HG03439 (cell line): ENCODE results near the gene CAMTA1.

Experiments used
- ATAC-seq: cut with Tn5 transposase; IDR thresholded peaks from one replicate; pipeline ENCODE4 v1.9.1; 2021; ENCODE audit warnings: mild to moderate bottlenecking, moderate library complexity; ENCODE audit not compliant: unreplicated experiment

The CAMTA1 gene

DNA sequence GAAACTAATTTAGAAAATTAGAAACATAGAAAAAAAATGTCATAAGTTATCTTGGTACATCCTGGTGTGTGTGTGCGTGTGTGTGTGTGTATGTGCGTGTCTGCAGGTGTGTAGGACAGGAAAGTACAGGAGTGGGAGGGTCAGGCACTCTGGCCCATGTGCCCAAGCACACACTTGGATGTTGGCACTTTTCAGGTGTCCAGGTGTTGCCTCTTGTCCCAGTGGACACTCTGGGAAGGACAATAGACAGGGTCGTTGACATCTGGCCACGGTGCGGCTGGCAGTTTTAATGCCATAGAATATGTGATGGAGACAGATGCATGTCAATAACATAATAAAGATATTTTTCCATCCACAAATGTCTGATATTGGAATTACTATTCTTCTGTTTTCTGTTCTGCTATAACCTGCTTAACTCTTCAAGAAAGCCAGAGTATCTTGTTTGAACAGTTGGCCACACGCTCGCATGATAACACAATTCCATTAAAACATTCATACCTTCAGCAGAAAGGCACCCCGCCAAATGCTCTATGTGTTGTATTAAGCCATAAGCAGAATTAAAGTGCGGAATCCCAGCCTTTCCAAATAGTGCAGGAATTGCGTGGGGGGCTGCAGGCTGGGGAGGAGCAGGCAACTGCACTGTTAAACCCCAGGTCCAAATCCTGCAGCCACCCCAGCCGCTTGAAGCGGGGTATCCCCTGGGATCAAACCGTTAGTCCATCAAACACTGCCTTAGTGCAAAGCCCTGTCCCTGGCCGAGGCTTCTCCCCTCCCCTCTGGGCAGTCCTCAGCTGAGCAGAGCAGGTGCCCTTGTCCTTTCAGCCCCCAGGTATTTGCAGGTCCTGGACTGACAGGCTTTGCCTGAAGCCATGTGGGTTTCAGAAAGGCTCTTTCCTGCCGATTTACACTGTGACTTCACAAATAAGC is 390.0 kb downstream of the CAMTA1 start:
- no peak for ATAC-seq

- ATAC-seq: no peak
Measured at GRCh38 chr1:7177021-7177420, 391.8 kb downstream of the CAMTA1 start.

GRCh38 chr1:7177438-7178146 is 392.3 kb downstream of the CAMTA1 start:
- no peak for ATAC-seq

DNA sequence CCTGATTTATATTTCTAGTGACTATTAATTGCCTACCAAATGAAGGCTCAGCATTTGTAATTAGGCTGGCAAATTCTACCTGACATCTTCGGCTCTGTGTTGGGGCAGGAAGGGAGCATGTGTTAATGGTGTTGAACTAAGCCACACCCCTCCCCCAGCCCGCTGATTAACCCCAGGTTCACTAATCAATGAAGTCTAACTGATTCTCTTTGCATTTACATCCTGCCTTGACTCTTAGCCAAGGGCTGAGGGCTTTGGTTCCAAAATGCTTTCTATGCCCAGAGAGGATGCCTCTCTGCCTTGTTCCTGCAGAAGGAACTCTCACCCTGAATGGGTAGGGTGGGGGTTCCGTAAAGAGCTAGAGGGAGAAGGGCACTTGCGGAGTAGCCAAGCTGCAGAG is 393.1 kb downstream of the CAMTA1 start:
- ATAC-seq: no peak

DNA sequence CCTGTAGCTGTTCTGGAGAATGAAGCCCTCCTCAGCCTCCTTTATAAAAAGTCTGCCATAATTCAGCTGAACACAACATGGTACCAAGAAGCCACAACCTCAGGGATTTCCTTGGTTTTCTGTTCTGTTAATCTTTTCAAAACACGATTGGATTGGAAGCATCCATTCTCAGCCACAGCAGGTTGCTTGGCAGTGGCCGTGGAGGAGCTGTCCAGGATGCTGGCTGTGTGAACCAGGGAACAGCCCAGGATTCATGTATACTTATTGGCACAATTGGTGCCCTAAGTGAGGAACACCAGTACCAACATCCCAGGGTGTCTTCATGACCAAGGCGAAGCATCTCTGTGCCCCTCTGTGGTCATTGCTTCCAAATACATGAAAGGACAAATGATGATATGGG is 393.5 kb downstream of the CAMTA1 start:
- ATAC-seq: no peak

GRCh38 chr1:7185721-7186120 is 400.5 kb downstream of the CAMTA1 start:
- ATAC-seq: no peak

DNA sequence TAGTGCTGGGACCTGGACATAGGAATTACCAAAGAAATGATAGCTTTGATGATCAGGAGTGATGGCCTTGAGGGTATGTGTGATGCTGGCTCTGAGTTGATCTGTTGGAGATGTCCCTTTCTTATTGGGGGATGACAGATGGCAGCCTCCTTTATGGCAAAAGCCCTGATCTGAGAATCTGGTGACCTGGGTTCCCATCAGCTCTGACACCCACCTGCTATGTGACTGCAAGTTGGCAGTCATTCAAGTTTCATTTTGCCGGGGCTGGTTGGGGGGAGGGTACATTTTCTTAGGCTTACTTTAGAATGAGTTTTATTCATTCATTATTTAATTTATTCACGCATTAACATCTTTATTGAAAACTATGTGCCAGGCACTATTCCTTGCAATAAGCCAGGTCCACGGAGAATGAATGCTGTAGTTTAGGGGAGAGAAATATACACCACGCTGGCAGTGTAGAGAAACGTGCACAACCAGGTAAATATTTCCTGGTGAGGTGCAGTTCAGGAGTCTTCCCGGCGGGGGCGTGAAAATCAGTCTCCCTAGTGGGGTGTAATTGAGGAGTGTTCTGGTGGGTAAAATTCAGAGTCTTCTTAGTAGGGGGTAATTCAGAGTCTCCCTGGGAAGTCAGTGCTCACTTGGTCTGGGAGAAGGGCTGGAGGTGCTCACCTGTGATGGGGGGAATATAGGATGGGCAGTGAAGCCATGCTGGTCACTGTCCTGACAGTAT is 401.3 kb downstream of the CAMTA1 start:
- ATAC-seq: no peak

- ATAC-seq: no peak
Measured at GRCh38 chr1:7187112-7187493, 401.8 kb downstream of the CAMTA1 start.

DNA sequence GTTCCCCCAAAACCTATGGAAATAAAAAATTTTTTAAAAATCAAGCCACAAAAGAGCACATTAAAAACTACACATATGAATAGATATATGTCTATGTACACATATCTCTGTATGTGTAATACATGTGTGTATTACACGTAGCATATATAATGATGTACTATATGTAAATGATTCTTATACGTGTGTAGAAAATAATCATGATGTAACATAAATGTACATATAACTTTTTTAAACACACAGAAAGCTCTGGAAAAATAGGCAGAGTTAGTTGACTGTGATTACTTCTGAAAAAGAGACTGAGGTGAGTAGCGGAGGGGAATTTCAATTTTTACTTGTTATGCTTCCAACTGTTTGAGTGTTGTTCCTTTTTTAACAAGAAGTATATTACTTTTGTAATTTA is 405.0 kb downstream of the CAMTA1 start:
- no peak for ATAC-seq

DNA sequence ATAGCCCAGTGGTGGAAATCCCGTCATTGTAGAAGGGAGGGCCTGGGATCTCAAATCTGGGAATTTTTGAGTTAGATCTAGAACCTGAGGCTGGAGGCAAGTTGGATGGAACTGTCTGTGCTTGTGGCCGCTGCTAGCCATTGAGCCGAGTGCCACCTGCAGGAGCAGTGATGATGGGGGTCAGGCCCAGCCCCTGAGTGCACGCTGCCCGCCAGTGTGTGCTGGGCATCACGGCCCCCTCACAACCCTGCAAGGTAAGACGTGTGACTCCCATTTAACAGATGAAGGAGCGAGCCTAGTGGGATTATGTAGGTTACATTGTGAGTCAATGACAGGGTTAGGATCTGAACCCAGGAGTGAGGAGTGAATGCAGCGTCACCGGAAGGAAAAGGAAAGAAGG is 407.2 kb downstream of the CAMTA1 start:
- no peak for ATAC-seq

DNA sequence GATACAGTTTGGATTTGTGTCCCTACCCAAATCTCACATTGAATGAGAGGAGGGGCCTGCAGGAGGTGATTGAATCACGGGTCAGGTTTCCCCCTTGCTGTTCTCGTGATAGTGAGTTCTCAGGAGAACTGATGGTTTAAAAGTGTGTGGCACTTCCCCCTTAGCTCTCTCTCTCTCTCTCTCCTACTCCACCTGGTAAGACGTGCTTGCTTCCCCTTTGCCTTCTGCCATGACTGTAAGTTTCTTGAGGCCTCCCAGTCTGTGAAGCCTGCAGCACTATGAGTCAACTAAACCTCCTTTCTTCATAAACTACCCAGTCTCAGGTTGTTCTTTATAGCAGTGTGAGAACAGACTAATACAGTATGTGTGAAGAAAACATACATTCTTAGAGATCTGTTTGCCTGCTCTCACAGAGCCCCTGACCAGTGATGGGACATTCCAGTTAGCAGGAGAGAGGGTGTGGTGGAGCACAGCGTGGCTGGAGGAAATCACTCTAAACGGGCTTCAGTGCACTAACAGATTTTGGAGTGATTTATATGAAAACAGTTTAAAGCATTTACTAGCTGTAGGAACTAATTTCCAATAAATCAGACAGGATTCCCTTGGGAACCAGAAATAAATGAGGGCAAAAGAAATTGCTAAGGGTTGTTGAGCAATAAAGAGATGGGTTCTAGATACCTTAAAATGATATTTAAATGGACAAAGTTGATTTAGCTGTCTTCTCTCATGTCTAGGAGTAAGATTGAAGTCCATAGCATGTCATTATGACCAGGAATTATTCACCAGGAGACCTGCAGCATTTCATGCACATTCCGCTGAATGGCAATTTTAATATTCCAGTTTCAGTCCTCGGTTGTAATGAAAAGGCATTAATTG is 411.0 kb downstream of the CAMTA1 start:
- ATAC-seq: no peak

DNA sequence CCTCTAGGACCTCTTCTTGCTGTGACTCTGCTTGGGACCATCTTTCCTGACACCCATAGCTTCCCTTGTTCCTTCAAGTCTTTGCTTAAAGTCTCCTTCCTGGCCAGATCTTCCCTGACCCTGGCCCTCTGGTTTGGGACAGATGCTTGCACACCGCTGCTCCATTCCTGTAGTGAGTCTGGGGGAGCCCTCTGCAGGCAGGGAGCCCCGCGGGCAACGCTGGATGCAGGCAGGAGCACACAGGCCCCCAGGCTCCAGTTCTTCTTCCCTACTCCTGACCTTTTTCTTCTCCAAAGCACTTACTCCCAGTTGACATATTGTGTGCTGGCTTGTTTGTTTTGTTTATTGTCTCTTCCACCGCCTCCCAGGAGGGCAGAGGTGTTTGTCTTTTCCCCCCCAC is 413.4 kb downstream of the CAMTA1 start:
- no peak for ATAC-seq

DNA sequence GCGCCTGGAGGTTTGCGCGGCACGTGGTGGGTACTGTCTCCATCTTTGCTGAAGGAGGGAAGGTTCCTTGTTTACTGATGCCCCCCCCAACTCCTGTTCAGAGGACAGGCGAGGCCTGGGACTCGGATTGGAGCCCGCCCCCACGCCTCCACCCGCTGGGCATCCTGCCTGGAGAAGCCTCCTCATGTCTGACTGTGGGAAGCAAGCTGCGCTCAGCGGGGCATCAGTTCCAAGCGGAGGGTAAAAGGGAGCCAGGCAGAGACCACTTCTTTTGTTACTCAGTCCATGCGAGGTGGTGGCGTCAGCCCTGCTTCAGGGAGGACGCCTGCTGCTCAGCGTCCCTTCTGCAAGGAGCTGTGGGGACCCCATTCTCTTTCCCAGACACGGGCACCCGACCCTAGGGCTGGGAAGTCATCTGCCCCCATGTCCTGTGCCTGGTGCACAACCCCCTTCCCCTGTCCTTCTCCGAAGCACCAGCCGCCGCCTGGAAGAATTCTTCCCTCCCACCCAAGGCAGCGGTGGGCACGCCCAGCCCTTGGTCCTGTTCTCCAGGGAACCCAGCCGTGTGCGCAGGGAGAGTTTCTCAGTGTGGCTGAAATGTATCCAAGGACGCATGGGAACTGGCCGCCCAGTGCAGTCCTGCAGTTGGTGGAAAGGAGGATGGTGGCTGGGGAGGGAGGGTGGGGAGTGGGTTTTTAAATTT is 414.0 kb downstream of the CAMTA1 start:
- no peak for ATAC-seq

GRCh38 chr1:7207875-7208646 is 422.8 kb downstream of the CAMTA1 start:
- no peak for ATAC-seq

GRCh38 chr1:7208647-7209180 is 423.5 kb downstream of the CAMTA1 start:
- no peak for ATAC-seq

DNA sequence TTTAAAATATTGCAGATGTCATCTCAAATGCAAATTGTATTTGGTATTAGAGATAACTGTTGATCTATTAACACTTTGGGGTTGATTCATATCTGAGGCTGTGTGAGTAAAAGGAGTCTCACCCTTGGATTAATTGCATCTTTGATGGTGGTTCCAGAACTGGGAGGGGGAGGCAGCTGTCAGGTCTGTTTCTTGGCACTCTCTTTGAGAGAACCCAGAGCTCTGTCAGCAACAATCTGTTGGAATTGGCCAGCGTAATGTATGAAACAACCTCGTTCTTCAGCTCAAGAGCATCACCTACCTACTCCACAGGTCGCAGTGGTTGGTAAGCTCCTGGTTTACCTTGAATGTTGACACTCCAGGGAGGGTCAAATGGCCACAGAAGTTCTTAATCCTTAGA is 424.1 kb downstream of the CAMTA1 start:
- ATAC-seq: no peak

DNA sequence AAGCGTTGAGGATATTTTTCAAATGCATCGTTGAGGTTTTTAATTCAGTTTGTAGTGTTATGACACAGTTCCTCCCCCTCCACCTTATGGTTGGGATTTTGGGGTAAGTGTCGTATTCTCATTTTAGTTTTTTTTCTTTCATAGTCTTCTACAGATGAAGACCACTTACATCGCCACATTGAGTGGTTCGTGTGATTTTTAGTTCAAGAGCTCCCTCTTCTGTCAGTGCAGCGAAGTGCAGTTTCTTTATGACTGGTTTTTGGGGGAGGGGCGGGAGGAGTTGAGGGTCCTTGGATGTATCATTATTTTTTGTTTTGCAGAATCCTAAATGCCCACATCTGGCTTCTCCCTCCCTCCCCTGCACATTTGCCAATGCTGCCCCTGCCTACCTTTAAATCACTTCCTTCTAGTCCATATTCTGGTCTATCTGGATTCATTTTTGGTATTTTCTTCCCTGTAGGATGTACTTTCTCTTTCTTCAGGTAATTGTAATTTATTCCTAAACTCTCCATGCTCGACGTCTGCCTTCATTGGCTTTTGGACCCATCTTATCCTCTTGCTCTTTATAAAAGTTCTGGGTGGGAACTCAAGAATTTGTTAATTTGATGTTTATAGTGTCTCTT is 433.1 kb downstream of the CAMTA1 start:
- ATAC-seq: no peak

DNA sequence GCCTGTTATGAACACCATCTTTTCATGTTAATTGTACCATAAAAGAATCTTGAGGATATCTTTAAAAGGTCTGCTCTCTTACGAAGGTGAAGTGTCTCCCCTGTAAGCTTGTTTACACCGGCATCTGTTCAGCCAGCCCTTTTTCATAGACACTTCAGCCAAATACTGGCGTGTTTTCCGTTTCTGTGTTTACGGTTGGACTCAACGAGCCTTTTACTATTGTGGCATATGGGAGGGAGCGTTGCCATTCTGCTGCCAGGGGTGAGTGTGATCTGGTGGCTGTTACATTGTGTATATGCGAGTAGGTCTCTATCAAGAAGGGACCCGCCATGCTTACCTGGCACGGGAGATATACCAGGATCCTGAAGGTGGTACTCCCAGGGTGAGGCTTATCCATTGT is 433.8 kb downstream of the CAMTA1 start:
- ATAC-seq: no peak

DNA sequence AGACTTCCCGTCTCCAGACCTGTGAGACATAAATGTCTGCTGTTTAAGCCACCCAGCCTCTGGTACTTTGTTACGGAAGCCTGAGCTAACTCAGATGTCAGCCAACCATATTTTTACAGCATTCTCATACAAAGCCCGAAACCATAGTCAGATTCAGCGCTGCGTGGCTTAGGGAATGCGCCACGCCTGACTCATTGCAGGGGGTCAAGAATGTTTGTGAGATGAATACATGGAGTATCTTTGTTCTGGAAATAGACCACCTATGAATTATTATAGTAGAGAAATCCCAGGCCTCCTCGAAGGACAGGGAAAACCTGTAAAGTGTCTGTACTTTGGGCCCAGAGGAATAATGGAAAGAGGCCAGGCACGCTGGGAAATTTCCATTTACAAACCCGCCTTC is 434.8 kb downstream of the CAMTA1 start:
- no peak for ATAC-seq
